Colon (tissue), 2 donors: ENCODE data around the gene USP6.
"Not testable (repeated sequence)": the region's sequence is repeated elsewhere in the genome, so short reads cannot be mapped to it uniquely, and the experiment has no call there.

Experiments
- FAIRE-seq: peaks from 2 replicates; lab custom pipeline; 2012; peaks lifted over from hg19 to GRCh38; lab: Jason Lieb, UNC
- donor health status: control.
- donor health status: control.

Gene USP6

GRCh38 chr17:5122056-5122455, 6.2 kb downstream of the USP6 start:
- not testable (repeated sequence) for FAIRE-seq

DNA sequence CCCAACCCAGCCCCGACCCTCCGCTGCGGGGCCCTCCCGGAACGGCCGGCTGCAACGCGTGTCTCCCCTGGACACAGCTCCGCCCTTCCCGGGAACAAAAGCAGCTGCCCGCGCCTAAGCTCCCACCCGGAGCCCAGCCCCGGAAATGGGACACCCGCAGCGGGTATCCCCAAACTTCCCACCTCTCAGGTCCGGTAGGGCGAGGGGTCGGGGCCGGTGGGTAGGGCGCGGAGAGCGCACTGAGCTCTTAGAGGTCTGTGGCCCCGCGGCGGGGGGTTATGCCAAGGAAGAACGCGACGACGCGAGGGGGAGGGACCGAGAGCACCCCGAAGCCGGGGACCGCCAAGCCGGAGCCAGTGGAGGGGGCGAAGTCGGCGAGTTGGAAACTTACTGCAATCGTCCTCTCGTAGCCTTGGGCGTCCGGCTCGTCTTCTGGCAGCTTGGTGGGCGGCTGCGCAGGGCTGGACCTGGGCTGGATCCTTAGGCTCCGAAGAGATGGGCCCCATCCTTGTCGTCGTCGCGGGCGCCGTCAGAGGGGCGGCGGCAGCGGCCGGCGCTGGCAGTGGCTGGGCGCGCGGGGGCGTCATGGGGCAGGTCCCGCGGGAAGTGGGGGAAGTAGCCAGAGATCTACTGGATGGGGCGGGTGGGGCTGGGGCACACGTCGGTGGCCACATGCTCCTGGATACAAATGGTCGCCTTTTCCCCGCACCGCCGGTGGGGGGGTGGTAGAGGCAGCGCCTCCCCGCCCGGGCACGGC, 6.9 kb downstream of the USP6 start:
- FAIRE-seq, result no peak

- no peak for FAIRE-seq
Observed at GRCh38 chr17:5123343-5124124, 7.7 kb downstream of the USP6 start.

GRCh38 chr17:5124125-5124760, 8.4 kb downstream of the USP6 start:
- not testable (repeated sequence) for FAIRE-seq

GRCh38 chr17:5124896-5125295, 9.1 kb downstream of the USP6 start:
- not testable (repeated sequence) for FAIRE-seq

GRCh38 chr17:5126719-5127488, 11.1 kb downstream of the USP6 start:
- no peak for FAIRE-seq

DNA sequence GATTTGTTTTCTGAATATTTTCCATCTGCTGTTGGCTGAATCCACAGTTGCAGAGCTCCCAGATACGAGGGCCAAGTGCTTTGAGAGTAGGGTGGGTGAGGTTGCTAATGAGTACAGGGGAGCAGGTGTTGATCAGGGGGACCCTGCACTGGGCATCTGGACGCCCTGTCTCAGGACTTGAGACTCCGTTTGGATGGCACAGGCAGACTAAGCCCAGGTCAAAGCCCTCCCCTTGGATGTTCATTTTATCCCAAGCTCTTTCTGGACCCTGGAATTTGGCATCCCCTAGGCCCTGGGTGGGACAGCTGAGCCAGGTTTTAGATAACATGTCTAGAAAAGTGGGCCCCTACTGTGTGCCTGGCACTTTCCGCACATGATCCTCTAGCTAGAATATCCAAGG, 12.1 kb downstream of the USP6 start:
- no peak for FAIRE-seq

- FAIRE-seq, result not testable (repeated sequence)
Observed at GRCh38 chr17:5128387-5128786, 12.6 kb downstream of the USP6 start.

- FAIRE-seq, result no peak
Observed at GRCh38 chr17:5128905-5129535, 13.2 kb downstream of the USP6 start.

GRCh38 chr17:5129770-5130169, 13.9 kb downstream of the USP6 start:
- not testable (repeated sequence) for FAIRE-seq

DNA sequence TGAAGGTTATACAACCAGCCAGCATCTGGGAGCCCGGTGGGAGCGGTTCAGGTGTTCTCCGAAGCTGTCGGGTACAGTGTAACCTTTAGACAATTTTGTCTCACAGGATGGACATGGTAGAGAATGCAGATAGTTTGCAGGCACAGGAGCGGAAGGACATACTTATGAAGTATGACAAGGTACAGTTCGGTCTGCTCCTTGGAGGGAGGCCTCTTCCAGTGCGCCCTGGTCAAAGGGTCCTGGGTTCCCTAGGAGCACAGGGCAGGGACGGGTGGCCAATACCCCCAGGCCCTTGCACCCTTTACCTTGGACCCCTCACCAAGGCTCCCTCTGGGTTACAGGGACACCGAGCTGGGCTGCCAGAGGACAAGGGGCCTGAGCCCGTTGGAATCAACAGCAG, 14.4 kb downstream of the USP6 start:
- not testable (repeated sequence) for FAIRE-seq

DNA sequence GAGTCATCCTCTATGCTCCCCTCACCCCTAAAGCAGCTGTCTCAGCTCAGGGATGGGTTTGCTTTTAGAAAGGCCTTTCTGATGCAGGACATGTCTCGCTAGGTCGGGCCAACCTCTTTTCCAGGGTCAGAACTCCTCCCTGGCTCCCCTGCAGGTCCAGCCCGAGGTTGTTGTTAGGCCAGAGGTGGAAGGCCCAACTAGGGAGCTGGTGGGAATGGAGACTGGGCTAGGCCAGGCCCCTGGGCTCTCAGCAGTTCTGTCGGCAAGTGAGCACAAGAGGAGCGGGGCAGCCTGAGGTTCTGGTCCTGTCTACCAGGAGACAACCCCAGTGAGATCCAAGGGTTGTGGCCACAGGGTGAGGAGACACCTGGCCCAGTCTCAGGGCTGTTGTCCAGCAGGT, 14.9 kb downstream of the USP6 start:
- FAIRE-seq, result not testable (repeated sequence)

DNA sequence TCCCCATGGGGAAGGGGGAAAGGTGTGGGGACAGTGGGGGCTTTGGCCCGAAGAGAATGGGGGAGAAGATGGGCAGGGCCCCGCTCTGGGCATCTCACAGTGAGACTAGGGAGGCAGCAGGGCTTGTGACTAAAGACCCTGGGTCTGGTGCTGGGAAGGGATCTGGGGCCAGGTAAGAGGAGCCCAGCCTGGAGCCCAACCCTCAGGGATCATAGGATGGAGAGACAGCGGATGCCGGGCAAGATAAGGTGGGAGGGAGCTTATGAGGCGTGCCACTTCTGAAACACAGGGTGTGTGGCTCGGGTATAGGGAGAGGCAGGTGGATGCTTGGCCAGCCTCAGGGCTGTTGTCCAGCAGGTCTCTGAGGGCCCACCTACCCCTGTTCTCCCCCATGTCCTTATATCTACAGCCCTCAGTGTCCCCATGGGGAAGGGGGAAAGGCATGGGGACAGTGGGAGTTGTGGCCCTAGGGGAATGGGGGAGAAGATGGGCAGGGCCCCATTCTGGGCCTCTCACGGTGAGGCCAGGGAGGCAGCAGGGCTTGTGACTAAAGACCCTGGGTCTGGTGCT, 15.4 kb downstream of the USP6 start:
- FAIRE-seq, result no peak

- not testable (repeated sequence) for FAIRE-seq
Observed at GRCh38 chr17:5131799-5132502, 16.1 kb downstream of the USP6 start.

- FAIRE-seq, result not testable (repeated sequence)
Observed at GRCh38 chr17:5132503-5133225, 16.8 kb downstream of the USP6 start.

GRCh38 chr17:5133311-5133710, 17.5 kb downstream of the USP6 start:
- FAIRE-seq, result no peak

GRCh38 chr17:5133961-5134360, 18.1 kb downstream of the USP6 start:
- FAIRE-seq, result not testable (repeated sequence)

GRCh38 chr17:5134571-5134970, 18.7 kb downstream of the USP6 start:
- FAIRE-seq, result not testable (repeated sequence)

GRCh38 chr17:5135131-5135712, 19.4 kb downstream of the USP6 start:
- not testable (repeated sequence) for FAIRE-seq
